Smooth muscle cell (in vitro differentiated cells): ENCODE measurements around the gene ZFP92. TPM values are rescaled to one million over a fixed set of nuclear protein-coding genes. Genes with fewer than 3 reads are reported as not detected.

ENCODE experiments used
- DNase-seq: peaks from one replicate; lab custom pipeline; 2025; ENCODE audit not compliant: unreplicated experiment; lab: John Stamatoyannopoulos, UW
- H2AFZ ChIP-seq: fragments of 200-600 bp; sonication (generic); 2 replicates; pipeline ENCODE4 v1.6.0; 2016; ENCODE audit warnings: antibody characterized with exemption, low read depth, mild to moderate bottlenecking
- H3F3A ChIP-seq: fragments of 200-600 bp; sonication (generic); 2 replicates; pipeline ENCODE4 v1.6.0; 2017; ENCODE audit warnings: antibody characterized with exemption, low read depth
- H3K27ac ChIP-seq: fragments of 200-600 bp; sonication (generic); 2 replicates; pipeline ENCODE4 v1.5.1; 2016; ENCODE audit warnings: low read depth, mild to moderate bottlenecking
- H3K27me3 ChIP-seq: fragments of 200-600 bp; sonication (generic); 2 replicates; pipeline ENCODE4 v1.6.1; 2016; ENCODE audit warnings: low read depth, mild to moderate bottlenecking
- H3K36me3 ChIP-seq: fragments of 200-600 bp; sonication (generic); 2 replicates; pipeline ENCODE4 v1.5.1; 2016; ENCODE audit warnings: low read depth
- H3K4me1 ChIP-seq: fragments of 200-600 bp; sonication (generic); 2 replicates; pipeline ENCODE4 v1.5.1; 2016; ENCODE audit warnings: low read depth
- H3K4me2 ChIP-seq: fragments of 200-600 bp; sonication (generic); 2 replicates; pipeline ENCODE4 v1.6.0; 2016; ENCODE audit warnings: mild to moderate bottlenecking
- H3K4me3 ChIP-seq: fragments of 200-600 bp; sonication (generic); 2 replicates; pipeline ENCODE4 v1.5.1; 2016; ENCODE audit warnings: mild to moderate bottlenecking
- H3K79me2 ChIP-seq: fragments of 200-600 bp; sonication (generic); 2 replicates; pipeline ENCODE4 v1.6.0; 2016; ENCODE audit warnings: low read depth, mild to moderate bottlenecking
- H3K9ac ChIP-seq: fragments of 200-600 bp; sonication (generic); 2 replicates; pipeline ENCODE4 v1.6.0; 2016; ENCODE audit warnings: low read depth
- H3K9me3 ChIP-seq: fragments of 200-600 bp; sonication (generic); replicated peaks from 2 replicates; pipeline ENCODE4 v1.5.1; 2016; ENCODE audit warnings: low read depth
- H4K20me1 ChIP-seq: fragments of 200-600 bp; sonication (generic); 2 replicates; pipeline ENCODE4 v1.6.0; 2016; ENCODE audit warnings: low read depth
- CTCF ChIP-seq: fragments of 200-600 bp; sonication (generic); IDR thresholded peaks from 2 replicates; pipeline ENCODE4 v1.5.1; 2017; ENCODE audit warnings: borderline replicate concordance, mild to moderate bottlenecking, antibody characterized with exemption; ENCODE audit not compliant: insufficient read depth, poor library complexity, severe bottlenecking
- WGBS: methylation state at CpG from one replicate; pipeline ENCODE4 v1.1.7; 2016; ENCODE audit warnings: low lambda C conversion rate; 5-methylcytosine and 5-hydroxymethylcytosine counted together
- polyA plus RNA-seq: library from polyadenylated mRNA; unstranded; fragments of >200 nt; fragmentation: Nextera tagmentation; extraction: Ambion mirVana; gene quantifications from 2 replicates; pipeline ENCODE4 v1.2.1, GENCODE V29; 2016
- total RNA-seq: library from RNA; depleted of rRNA; stranded (reverse); fragments of >200 nt; gene quantifications from 2 replicates; pipeline ENCODE4 v1.2.3, GENCODE V29; 2014

ZFP92 gene
- total and polyA plus RNA-seq, 2 experiments from 2014 or later = 0.73 to 1.3 TPM

- Histone ChIP-seq H3K27me3 (no peaks in the 10 kb centered on the region), H3K36me3 (no peaks in the 10 kb centered on the region), H3F3A (no peaks in the 10 kb centered on the region), H4K20me1 (no peaks in the 10 kb centered on the region), H3K4me3 (no peak overlapping the region), H3K4me2 (no peak overlapping the region), H3K79me2 (no peaks in the 10 kb centered on the region), H2AFZ (no peak overlapping the region), H3K4me1 (no peaks in the 10 kb centered on the region), H3K9ac (no peak overlapping the region), H3K9me3 (no peaks in the 10 kb centered on the region), H3K27ac (no peak overlapping the region)
- 86% methylated on average over 27 of the region's 27 CpGs for WGBS
- DNase-seq = no peak
- TF ChIP-seq CTCF = no peak
Observed at GRCh38 chrX:153397256-153397960, 13.9 kb upstream of the ZFP92 start.

GRCh38 chrX:153398275-153398960, 12.9 kb upstream of the ZFP92 start:
- Histone ChIP-seq H2AFZ (no peak overlapping the region), H3K4me3 (no peak overlapping the region), H3F3A (no peaks in the 10 kb centered on the region), H3K4me2 (no peak overlapping the region), H4K20me1 (no peaks in the 10 kb centered on the region), H3K36me3 (no peaks in the 10 kb centered on the region), H3K27me3 (no peaks in the 10 kb centered on the region), H3K4me1 (no peaks in the 10 kb centered on the region), H3K27ac (no peak overlapping the region), H3K9ac (no peak overlapping the region), H3K79me2 (no peaks in the 10 kb centered on the region), H3K9me3 (no peaks in the 10 kb centered on the region)
- WGBS = 92% methylated on average over 17 of the region's 17 CpGs
- no peak for DNase-seq
- no peak for TF ChIP-seq CTCF

- H3F3A ChIP-seq = no peaks in the 10 kb centered on the region
- no peak overlapping the region for H3K27ac ChIP-seq
- H4K20me1 ChIP-seq = no peaks in the 10 kb centered on the region
- DNase-seq = no peak
- WGBS = 61% methylated on average over 10 of the region's 60 CpGs
- H3K4me1 ChIP-seq = no peaks in the 10 kb centered on the region
- no peak overlapping the region for H3K4me3 ChIP-seq
- H3K9me3 ChIP-seq = no peaks in the 10 kb centered on the region
- no peaks in the 10 kb centered on the region for H3K79me2 ChIP-seq
- H3K4me2 ChIP-seq = no peak overlapping the region
- no peaks in the 10 kb centered on the region for H3K27me3 ChIP-seq
- H2AFZ ChIP-seq = no peak overlapping the region
- no peaks in the 10 kb centered on the region for H3K36me3 ChIP-seq
- peak; percentile 52 for TF ChIP-seq CTCF
- no peak overlapping the region for H3K9ac ChIP-seq
Observed at GRCh38 chrX:153400146-153401132, 10.8 kb upstream of the ZFP92 start.
